Endothelial cell of umbilical vein (primary cell): Measurements from ENCODE around the gene C3orf70. TPM values are rescaled to one million over a fixed set of nuclear protein-coding genes. Genes with fewer than 3 reads are reported as not detected.

Experiments
- BruUV-seq: library from RNA; stranded (reverse); fragments of 400-500 nt; replicated peaks from 2 replicates; lab custom pipeline; 2021; lab: Mats Ljungman, UMichigan
- CTCF ChIA-PET: fragments of 300-600, 350-600 bp; sonication (Branson Sonifier 250); formaldehyde crosslinking; loops from one replicate; lab custom pipeline; 2021; ENCODE audit warnings: antibody characterized with exemption, inconsistent platforms; lab: Charles Lee
- POLR2A ChIA-PET: fragments of 300-600, 350-600 bp; sonication (Branson Sonifier 250); formaldehyde crosslinking; loops from one replicate; lab custom pipeline; 2021; ENCODE audit warnings: antibody characterized with exemption, inconsistent platforms; lab: Charles Lee
- DNase-seq: peaks from one replicate; pipeline ENCODE4 v3.0.0-alpha.2; 2011; ENCODE audit warnings: low read depth, low spot score
- FAIRE-seq: peaks from 2 replicates; lab custom pipeline; 2011; peaks lifted over from hg19 to GRCh38; lab: Jason Lieb, UNC
- H2AFZ ChIP-seq: 2 replicates; pipeline ENCODE4 v1.6.0; 2012; ENCODE audit warnings: low read depth, low read length, control low read depth, inconsistent platforms
- H3K27ac ChIP-seq: 2 replicates; pipeline ENCODE4 v1.5.1; 2011; ENCODE audit warnings: low read depth, mild to moderate bottlenecking, control low read depth, low read length, moderate library complexity; ENCODE audit not compliant: insufficient read depth
- H3K27me3 ChIP-seq, 2 experiments: 2 replicates each; pipeline versions ENCODE4 v1.6.0 to v1.6.1; 2011; ENCODE audit warnings: low read length in 2 of 2, mixed read lengths in 1 of 2; ENCODE audit not compliant: control insufficient read depth in 2 of 2, insufficient read depth in 2 of 2
- H3K36me3 ChIP-seq, 2 experiments: 2 replicates in 1 of 2; 3 replicates in 1 of 2; pipeline ENCODE4 v1.5.1; 2011; ENCODE audit warnings: low read length in 2 of 2, mild to moderate bottlenecking in 1 of 2, moderate library complexity in 1 of 2; ENCODE audit not compliant: control insufficient read depth in 2 of 2, insufficient read depth in 2 of 2; ENCODE audit errors: extremely low read depth in 1 of 2
- H3K4me1 ChIP-seq: 3 replicates; pipeline ENCODE4 v1.5.1; 2011; ENCODE audit warnings: mild to moderate bottlenecking, low read length; ENCODE audit not compliant: control insufficient read depth, insufficient read depth; ENCODE audit errors: extremely low read depth
- H3K4me2 ChIP-seq: 2 replicates; pipeline ENCODE4 v1.6.1; 2011; ENCODE audit warnings: low read length, control low read depth, mixed read lengths; ENCODE audit not compliant: insufficient read depth
- H3K4me3 ChIP-seq, 3 experiments: fragments of 200-600 bp in 1 of 3; sonication (generic), shearing (Covaris generic) in 1 of 3; replicated peaks in 1 of 3; 2 replicates each; pipeline ENCODE4 v1.5.1; 2011 to 2016; ENCODE audit warnings: control low read depth in 3 of 3, low read length in 3 of 3, mild to moderate bottlenecking in 2 of 3, inconsistent platforms in 1 of 3, low read depth in 1 of 3, moderate library complexity in 1 of 3; ENCODE audit not compliant: insufficient read depth in 1 of 3
- H3K79me2 ChIP-seq: 2 replicates; pipeline ENCODE4 v1.6.0; 2012; ENCODE audit warnings: low read length, inconsistent platforms; ENCODE audit not compliant: control insufficient read depth, insufficient read depth
- H3K9ac ChIP-seq: replicated peaks from 2 replicates; pipeline ENCODE3; 2011; ENCODE audit warnings: low read length, control low read depth; ENCODE audit not compliant: insufficient read depth; ENCODE audit errors: extremely low read depth
- H3K9me1 ChIP-seq: replicated peaks from 3 replicates; pipeline ENCODE4 v1.6.0; 2011; ENCODE audit warnings: mild to moderate bottlenecking, low read length; ENCODE audit not compliant: control insufficient read depth, insufficient read depth; ENCODE audit errors: extremely low read depth
- H3K9me3 ChIP-seq: replicated peaks from 2 replicates; pipeline ENCODE4 v1.5.1; 2012; ENCODE audit warnings: low read length, inconsistent platforms; ENCODE audit not compliant: control insufficient read depth, insufficient read depth
- H4K20me1 ChIP-seq: replicated peaks from 2 replicates; pipeline ENCODE3; 2011; ENCODE audit warnings: mild to moderate bottlenecking, low read length; ENCODE audit not compliant: control insufficient read depth, insufficient read depth; ENCODE audit errors: extremely low read depth
- CTCF ChIP-seq, 2 donors: IDR thresholded peaks; 1 replicate in 1 of 2; 2 replicates in 1 of 2; pipeline ENCODE4 v1.5.1; 2011; ENCODE audit warnings: low read length in 2 of 2, mild to moderate bottlenecking in 2 of 2, moderate library complexity in 2 of 2, control low read depth in 1 of 2, inconsistent platforms in 1 of 2, low read depth in 1 of 2; ENCODE audit not compliant: insufficient read depth in 1 of 2; ENCODE audit errors: extremely low read depth in 1 of 2
- EZH2 ChIP-seq: IDR thresholded peaks from 2 replicates; pipeline ENCODE4 v1.6.1; 2012; ENCODE audit warnings: borderline replicate concordance, low read depth, mild to moderate bottlenecking, moderate library complexity, low read length, inconsistent platforms; ENCODE audit not compliant: severe bottlenecking
- FOS ChIP-seq: IDR thresholded peaks from 2 replicates; pipeline ENCODE4 v1.6.1; 2011; ENCODE audit warnings: mild to moderate bottlenecking, low read length, moderate library complexity, borderline replicate concordance; ENCODE audit not compliant: insufficient read depth
- GATA2 ChIP-seq: IDR thresholded peaks from 2 replicates; pipeline ENCODE4 v1.7.0; 2011; ENCODE audit warnings: low read depth, mild to moderate bottlenecking, moderate library complexity, mixed read lengths, low read length; ENCODE audit not compliant: insufficient read length, insufficient read depth
- JUN ChIP-seq: IDR thresholded peaks from 2 replicates; pipeline ENCODE4 v1.6.1; 2011; ENCODE audit warnings: borderline replicate concordance, low read depth; ENCODE audit not compliant: insufficient read length, insufficient read depth
- MAX ChIP-seq: IDR thresholded peaks from 2 replicates; pipeline ENCODE4 v1.6.1; 2011; ENCODE audit not compliant: insufficient read depth, insufficient read length
- MYC ChIP-seq: IDR thresholded peaks from one replicate; pipeline ENCODE4 v1.6.1; 2011; ENCODE audit warnings: mild to moderate bottlenecking, low read depth, low read length
- POLR2A ChIP-seq: IDR thresholded peaks from 2 replicates; pipeline ENCODE4 v1.6.1; 2012; ENCODE audit warnings: low read depth, mild to moderate bottlenecking, control low read depth, low read length
- POLR2AphosphoS5 ChIP-seq: IDR thresholded peaks from 2 replicates; pipeline ENCODE4 v1.6.1; 2012; ENCODE audit warnings: low read depth, mild to moderate bottlenecking, control low read depth, low read length, moderate library complexity; ENCODE audit not compliant: insufficient read depth
- dilution Hi-C: fragments of 300-500 bp; cut with MboI; formaldehyde crosslinking; loops from one replicate; pipeline ENCODE4 v1.15.0; 2019; ENCODE audit warnings: low sequenced_read_pairs; ENCODE audit not compliant: extremely low pct_ligation_motif_present
- intact Hi-C: fragments of 100-400 bp; cut with micrococcal nuclease; formaldehyde crosslinking; loops from one replicate; pipeline ENCODE4 v1.10.0; 2022
- polyA plus RNA-seq, 4 experiments: library from polyadenylated mRNA; depleted of rRNA in 3 of 4; stranded (reverse) in 3 of 4; unstranded in 1 of 4; fragments of >200 nt; gene quantifications; 2 replicates each; pipeline versions ENCODE4 v1.2.1 to v1.2.3, GENCODE V29; 2011 to 2012; ENCODE audit warnings: missing spikeins in 1 of 4
- total RNA-seq: library from RNA; stranded (reverse); gene quantifications from 2 replicates; pipeline ENCODE4 v1.2.3, GENCODE V29; 2021

C3orf70 gene
- total and polyA plus RNA-seq, 2 donors (not counting 3 experiments of a cell fraction or from before 2014, with no cell fraction given): 0.08 to 0.20 TPM

- BruUV-seq: no TSS peak
- TF ChIP-seq FOS (no peak), JUN (no peak), POLR2A (no peak), EZH2 (no peak), MAX (no peak), GATA2 (no peak), MYC (no peak), POLR2AphosphoS5 (no peak), CTCF (IDR thresholded peaks at IDR 0.05; ENCODE audit: extremely low read depth in 1 of 2, insufficient read depth in 1 of 2, low read depth in 1 of 2, low read length in 2 of 2) (no peak)
- DNase-seq (no peak), FAIRE-seq (no peak)
- no peaks in the 10 kb centered on the region for H3K4me1 ChIP-seq
- no peak overlapping the region for H3K4me2 ChIP-seq
- no peaks in the 10 kb centered on the region for H4K20me1 ChIP-seq
- intact Hi-C loops (no loop called here), dilution Hi-C loops (no loop called here)
- CTCF ChIA-PET: interaction anchor here (0.6 to 1.0 kb wide), 2 partner anchors 14 to 118 kb away, joined by 3 read pairs; no protein-coding TSS in a partner anchor
- no peaks in the 10 kb centered on the region for H3K9me3 ChIP-seq
- H3K27ac ChIP-seq: no peak overlapping the region
- POLR2A ChIA-PET: no interaction called here
- no peaks in the 10 kb centered on the region for H3K36me3 ChIP-seq
- H3K9ac ChIP-seq: no peak overlapping the region
- no peaks in the 10 kb centered on the region for H3K79me2 ChIP-seq
- peaks cover 3 to 7% of the 10 kb centered on the region in 2 experiments for H3K27me3 ChIP-seq
- no peak overlapping the region for H3K4me3 ChIP-seq
- no peak overlapping the region for H2AFZ ChIP-seq
- H3K9me1 ChIP-seq: no peaks in the 10 kb centered on the region
These were observed 68.5 kb downstream of the C3orf70 start for GRCh38 chr3:185084402-185084801.
